H9 (cell line): ENCODE measurements around the gene RHOU. TPM values are rescaled to one million over a fixed set of nuclear protein-coding genes. Genes with fewer than 3 reads are reported as not detected.

ENCODE experiments used
- DNase-seq: peaks from one replicate; pipeline ENCODE4 v3.0.0-alpha.2; 2017
- H2AFZ ChIP-seq: one replicate; pipeline ENCODE4 v1.6.1; 2013; ENCODE audit warnings: mild to moderate bottlenecking, low read length, control low read depth, moderate library complexity
- H2AK5ac ChIP-seq: 2 replicates; pipeline ENCODE4 v1.6.1; 2013; ENCODE audit warnings: low read length, control low read depth, mixed read lengths; ENCODE audit not compliant: insufficient read length
- H2BK120ac ChIP-seq: one replicate; pipeline ENCODE4 v1.6.1; 2013; ENCODE audit warnings: low read depth, mild to moderate bottlenecking, low read length, control low read depth, inconsistent platforms; ENCODE audit not compliant: poor library complexity, severe bottlenecking
- H2BK12ac ChIP-seq: 2 replicates; pipeline ENCODE4 v1.6.1; 2013; ENCODE audit warnings: low read length, control low read depth, mixed read lengths, low read depth; ENCODE audit not compliant: insufficient read length
- H2BK15ac ChIP-seq: 2 replicates; pipeline ENCODE4 v1.6.1; 2013; ENCODE audit warnings: low read depth, low read length, control low read depth
- H2BK20ac ChIP-seq: one replicate; pipeline ENCODE4 v1.6.1; 2013; ENCODE audit warnings: low read depth, mild to moderate bottlenecking, low read length, control low read depth, inconsistent platforms; ENCODE audit not compliant: poor library complexity, severe bottlenecking
- H2BK5ac ChIP-seq: 2 replicates; pipeline ENCODE4 v1.6.1; 2013; ENCODE audit warnings: low read length, control low read depth, mixed read lengths; ENCODE audit not compliant: insufficient read length
- H3K14ac ChIP-seq: 2 replicates; pipeline ENCODE4 v1.6.1; 2013; ENCODE audit warnings: low read length, control low read depth; ENCODE audit not compliant: insufficient read depth
- H3K18ac ChIP-seq: 2 replicates; pipeline ENCODE4 v1.6.1; 2013; ENCODE audit warnings: low read depth, mild to moderate bottlenecking, mixed read lengths, low read length, control low read depth; ENCODE audit not compliant: insufficient read length
- H3K23ac ChIP-seq: 2 replicates; pipeline ENCODE4 v1.6.1; 2013; ENCODE audit warnings: low read length, control low read depth, mixed read lengths, low read depth; ENCODE audit not compliant: insufficient read length
- H3K23me2 ChIP-seq: 2 replicates; pipeline ENCODE4 v1.6.1; 2013; ENCODE audit warnings: low read depth, mild to moderate bottlenecking, mixed read lengths, low read length, control low read depth; ENCODE audit not compliant: insufficient read length, poor library complexity, severe bottlenecking
- H3K27ac ChIP-seq: 2 replicates; pipeline ENCODE4 v1.5.1; 2013; ENCODE audit warnings: low read length, control low read depth, mixed read lengths, low read depth; ENCODE audit not compliant: insufficient read length
- H3K27me3 ChIP-seq: 2 replicates; pipeline ENCODE4 v1.6.1; 2013; ENCODE audit warnings: low read length, control low read depth, inconsistent platforms; ENCODE audit not compliant: insufficient read depth
- H3K4ac ChIP-seq: 2 replicates; pipeline ENCODE4 v1.6.1; 2013; ENCODE audit warnings: low read depth, mild to moderate bottlenecking, control low read depth, inconsistent platforms, low read length, moderate library complexity
- H3K4me1 ChIP-seq: 2 replicates; pipeline ENCODE4 v1.6.1; 2013; ENCODE audit warnings: low read length, control low read depth, inconsistent platforms; ENCODE audit not compliant: insufficient read depth
- H3K4me2 ChIP-seq: 2 replicates; pipeline ENCODE4 v1.6.1; 2013; ENCODE audit warnings: low read length, control low read depth, mixed read lengths; ENCODE audit not compliant: insufficient read length, insufficient read depth
- H3K56ac ChIP-seq: 2 replicates; pipeline ENCODE4 v1.6.1; 2013; ENCODE audit warnings: low read depth, mild to moderate bottlenecking, mixed read lengths, low read length, control low read depth; ENCODE audit not compliant: insufficient read length
- H3K79me1 ChIP-seq: 2 replicates; pipeline ENCODE4 v1.6.1; 2013; ENCODE audit warnings: low read depth, mild to moderate bottlenecking, moderate library complexity, low read length, control low read depth, inconsistent platforms; ENCODE audit not compliant: insufficient read depth, poor library complexity, severe bottlenecking
- H3K79me2 ChIP-seq: 2 replicates; pipeline ENCODE4 v1.6.1; 2013; ENCODE audit warnings: low read length, control low read depth, inconsistent platforms; ENCODE audit not compliant: insufficient read depth
- H3K9ac ChIP-seq: 2 replicates; pipeline ENCODE4 v1.6.1; 2013; ENCODE audit warnings: low read length, control low read depth, mixed read lengths; ENCODE audit not compliant: insufficient read length; ENCODE audit errors: extremely low read depth
- H3K9me3 ChIP-seq: one replicate; pipeline ENCODE4 v1.6.1; 2013; ENCODE audit warnings: low read depth, low read length, inconsistent platforms; ENCODE audit not compliant: control insufficient read depth
- H3T11ph ChIP-seq: one replicate; pipeline ENCODE4 v1.6.1; 2013; ENCODE audit warnings: mild to moderate bottlenecking, low read length, control low read depth, inconsistent platforms
- H4K20me1 ChIP-seq: one replicate; pipeline ENCODE4 v1.6.1; 2013; ENCODE audit not compliant: control insufficient read depth, insufficient read length, insufficient read depth
- H4K5ac ChIP-seq: 2 replicates; pipeline ENCODE4 v1.6.1; 2013; ENCODE audit warnings: low read depth, mild to moderate bottlenecking, mixed read lengths, low read length, control low read depth; ENCODE audit not compliant: insufficient read length
- H4K8ac ChIP-seq: replicated peaks from 2 replicates; pipeline ENCODE4 v1.6.1; 2013; ENCODE audit warnings: low read length, control low read depth, mixed read lengths, low read depth; ENCODE audit not compliant: insufficient read length
- H4K91ac ChIP-seq: 2 replicates; pipeline ENCODE4 v1.6.1; 2013; ENCODE audit warnings: low read depth, mild to moderate bottlenecking, moderate library complexity, mixed read lengths, low read length, control low read depth; ENCODE audit not compliant: insufficient read length
- H3K27ac Mint-ChIP-seq, 3 experiments: 2 replicates in 2 of 3; 3 replicates in 1 of 3; pipeline ENCODE4 v1.8.0; 2020 to 2021; ENCODE audit warnings: mixed read lengths in 3 of 3, mild to moderate bottlenecking in 1 of 3, moderate library complexity in 1 of 3
- H3K27me3 Mint-ChIP-seq: 2 replicates; pipeline ENCODE4 v1.8.0; 2021; ENCODE audit warnings: low read depth, mild to moderate bottlenecking, moderate library complexity, mixed read lengths
- H3K36me3 Mint-ChIP-seq, 3 experiments: 2 replicates in 2 of 3; 3 replicates in 1 of 3; pipeline ENCODE4 v1.8.0; 2020 to 2021; ENCODE audit warnings: low read depth in 3 of 3, mixed read lengths in 3 of 3; ENCODE audit not compliant: insufficient read depth in 1 of 3
- H3K4me1 Mint-ChIP-seq, 2 experiments: 2 replicates each; pipeline ENCODE4 v1.8.0; 2020; ENCODE audit warnings: mixed read lengths in 2 of 2
- H3K4me3 Mint-ChIP-seq, 2 experiments: 2 replicates in 1 of 2; 3 replicates in 1 of 2; pipeline ENCODE4 v1.8.0; 2020 to 2021; ENCODE audit warnings: mild to moderate bottlenecking in 2 of 2, mixed read lengths in 2 of 2, moderate library complexity in 1 of 2
- H3K9me3 Mint-ChIP-seq, 2 experiments: 2 replicates in 1 of 2; 3 replicates in 1 of 2; pipeline ENCODE4 v1.8.0; 2020; ENCODE audit warnings: mild to moderate bottlenecking in 2 of 2, mixed read lengths in 2 of 2, moderate library complexity in 1 of 2
- CTCF ChIP-seq: fragments of 200-600 bp; sonication (generic); conservative IDR thresholded peaks from 3 replicates; pipeline ENCODE4 v1.8.0; 2021; ENCODE audit warnings: antibody characterized with exemption, mild to moderate bottlenecking
- WGBS: extraction: QIAGEN DNeasy Blood & Tissue Kit; methylation state at CpG from one replicate; pipeline ENCODE4 v1.1.7; 2013; ENCODE audit warnings: missing lambda C conversion rate, low lambda C conversion rate, mixed read lengths; ENCODE audit not compliant: insufficient read length; ENCODE audit errors: extremely low coverage; 5-methylcytosine and 5-hydroxymethylcytosine counted together
- total RNA-seq: library from RNA; stranded (reverse); gene quantifications from 2 replicates; pipeline ENCODE4 v1.2.1, GENCODE V29; 2021

RHOU gene
- total RNA-seq, 1 experiment from 2014 or later, result 3.9 TPM

GRCh38 chr1:228758447-228758846, 23.2 kb downstream of the RHOU start:
- H3T11ph ChIP-seq, result no peak overlapping the region
- peaks cover 9% of the 10 kb centered on the region in 2 experiments for H3K4me1 Mint-ChIP-seq
- H3K27me3 Mint-ChIP-seq, result peaks cover 40% of the 10 kb centered on the region
- no peak overlapping the region for H4K5ac ChIP-seq
- H3K9me3 Mint-ChIP-seq, result peaks cover 5 to 13% of the 10 kb centered on the region in 2 experiments; a peak in 4 of 5 replicates
- no peaks in the 10 kb centered on the region for H3K36me3 Mint-ChIP-seq
- no peak for TF ChIP-seq CTCF
- no peak overlapping the region for H3K4me2 ChIP-seq
- H2AK5ac ChIP-seq, result no peak overlapping the region
- no peak overlapping the region for H2BK120ac ChIP-seq
- no peaks in the 10 kb centered on the region for H3K79me1 ChIP-seq
- H3K4me1 ChIP-seq, result no peaks in the 10 kb centered on the region
- no peak overlapping the region for H3K4ac ChIP-seq
- H2BK12ac ChIP-seq, result no peak overlapping the region
- no peak overlapping the region for H4K8ac ChIP-seq
- H3K27ac ChIP-seq, result no peak overlapping the region
- H3K27ac Mint-ChIP-seq, result no peak overlapping the region
- no peak overlapping the region for H3K14ac ChIP-seq
- H2AFZ ChIP-seq, result no peak overlapping the region
- no peak overlapping the region for H2BK20ac ChIP-seq
- no CpG with 5 or more reads among the region's 4 CpGs for WGBS
- H3K79me2 ChIP-seq, result 0 out of 2 replicates have a peak, but pooled peaks cover 1% of the 10 kb centered on the region
- H4K91ac ChIP-seq, result no peak overlapping the region
- no peak for DNase-seq
- H3K9me3 ChIP-seq, result no peaks in the 10 kb centered on the region
- no peak overlapping the region for H3K18ac ChIP-seq
- no peak overlapping the region for H2BK5ac ChIP-seq
- no peaks in the 10 kb centered on the region for H3K23me2 ChIP-seq
- H4K20me1 ChIP-seq, result no peaks in the 10 kb centered on the region
- H2BK15ac ChIP-seq, result no peak overlapping the region
- H3K4me3 Mint-ChIP-seq, result no peak overlapping the region
- no peak overlapping the region for H3K9ac ChIP-seq
- no peak overlapping the region for H3K56ac ChIP-seq
- H3K23ac ChIP-seq, result no peak overlapping the region
- no peaks in the 10 kb centered on the region for H3K27me3 ChIP-seq
